HEK293 (cell line): ENCODE data around the gene OBP2A.

Experiments used
- HOXA7 ChIP-seq: sonication (generic); formaldehyde crosslinking; IDR thresholded peaks from 2 replicates; pipeline ENCODE4 v1.8.1; 2022; ENCODE audit warnings: missing genetic modification reagents, borderline replicate concordance
- KLF1 ChIP-seq: fragments of 450-650 bp; formaldehyde crosslinking; IDR thresholded peaks from 2 replicates; pipeline ENCODE4 v1.5.1; 2016; ENCODE audit warnings: missing biosample characterization, missing genetic modification characterization
- KLF7 ChIP-seq: fragments of 450-650 bp; formaldehyde crosslinking; IDR thresholded peaks from 2 replicates; pipeline ENCODE4 v1.5.1; 2016; ENCODE audit warnings: missing biosample characterization, missing genetic modification characterization, borderline replicate concordance
- KLF8 ChIP-seq: fragments of 450-650 bp; formaldehyde crosslinking; IDR thresholded peaks from 2 replicates; pipeline ENCODE4 v1.5.1; 2016; ENCODE audit warnings: missing biosample characterization, missing genetic modification characterization
- KLF9 ChIP-seq: fragments of 450-650 bp; formaldehyde crosslinking; IDR thresholded peaks from 2 replicates; pipeline ENCODE4 v1.5.1; 2016; ENCODE audit warnings: missing biosample characterization, missing genetic modification characterization, low read depth
- MEIS1 ChIP-seq: sonication (generic); formaldehyde crosslinking; IDR thresholded peaks from 2 replicates; pipeline ENCODE4 v1.8.1; 2022; ENCODE audit warnings: missing genetic modification reagents, mild to moderate bottlenecking, borderline replicate concordance
- PRDM2 ChIP-seq: fragments of 450-650 bp; formaldehyde crosslinking; IDR thresholded peaks from 2 replicates; pipeline ENCODE4 v1.5.1; 2016; ENCODE audit warnings: missing biosample characterization, missing genetic modification characterization, borderline replicate concordance
- SALL2 ChIP-seq: fragments of 450-650 bp; formaldehyde crosslinking; IDR thresholded peaks from 2 replicates; pipeline ENCODE4 v1.5.0; 2017; ENCODE audit warnings: missing biosample characterization, mild to moderate bottlenecking, missing genetic modification characterization, borderline replicate concordance
- SETDB1 ChIP-seq: IDR thresholded peaks from one replicate; pipeline ENCODE4 v1.6.1; 2017; ENCODE audit warnings: mild to moderate bottlenecking, low read length, moderate library complexity, mixed read lengths; ENCODE audit not compliant: insufficient read length
- ZBTB20 ChIP-seq: fragments of 450-650 bp; formaldehyde crosslinking; IDR thresholded peaks from 2 replicates; pipeline ENCODE4 v1.5.1; 2016; ENCODE audit warnings: missing biosample characterization, missing genetic modification characterization
- ZFP41 ChIP-seq: fragments of 450-650 bp; formaldehyde crosslinking; IDR thresholded peaks from 2 replicates; pipeline ENCODE4 v1.5.1; 2016; ENCODE audit warnings: missing biosample characterization, missing genetic modification characterization, borderline replicate concordance
- ZNF16 ChIP-seq: fragments of 450-650 bp; formaldehyde crosslinking; IDR thresholded peaks from 2 replicates; pipeline ENCODE4 v1.5.1; 2016; ENCODE audit warnings: low read depth, missing biosample characterization, missing genetic modification characterization
- ZNF184 ChIP-seq: fragments of 450-650 bp; IDR thresholded peaks from 2 replicates; pipeline ENCODE4 v1.5.1; 2018; ENCODE audit warnings: missing biosample characterization, mild to moderate bottlenecking, missing genetic modification characterization
- ZNF2 ChIP-seq: fragments of 450-650 bp; formaldehyde crosslinking; IDR thresholded peaks from 2 replicates; pipeline ENCODE4 v1.5.1; 2016; ENCODE audit warnings: missing biosample characterization, missing genetic modification characterization
- ZNF24 ChIP-seq: fragments of 450-650 bp; formaldehyde crosslinking; IDR thresholded peaks from 2 replicates; pipeline ENCODE4 v1.5.1; 2016; ENCODE audit warnings: missing biosample characterization, missing genetic modification characterization
- ZNF350 ChIP-seq: fragments of 450-650 bp; formaldehyde crosslinking; IDR thresholded peaks from 2 replicates; pipeline ENCODE4 v1.5.0; 2017; ENCODE audit warnings: missing biosample characterization, mild to moderate bottlenecking, missing genetic modification characterization
- ZNF488 ChIP-seq: fragments of 450-650 bp; formaldehyde crosslinking; IDR thresholded peaks from 2 replicates; pipeline ENCODE4 v1.5.1; 2016; ENCODE audit warnings: missing biosample characterization, missing genetic modification characterization
- ZNF529 ChIP-seq: fragments of 450-650 bp; formaldehyde crosslinking; IDR thresholded peaks from 2 replicates; pipeline ENCODE4 v1.5.1; 2017; ENCODE audit warnings: missing genetic modification characterization, missing biosample characterization; ENCODE audit not compliant: insufficient replicate concordance
- ZNF624 ChIP-seq: fragments of 450-650 bp; formaldehyde crosslinking; IDR thresholded peaks from 2 replicates; pipeline ENCODE4 v1.5.1; 2017; ENCODE audit warnings: missing biosample characterization, missing genetic modification characterization
- ZNF629 ChIP-seq: fragments of 450-650 bp; formaldehyde crosslinking; IDR thresholded peaks from 2 replicates; pipeline ENCODE4 v1.5.1; 2017; ENCODE audit warnings: missing biosample characterization, missing genetic modification characterization
- ZNF777 ChIP-seq: fragments of 450-650 bp; formaldehyde crosslinking; IDR thresholded peaks from 2 replicates; pipeline ENCODE4 v1.5.1; 2017; ENCODE audit warnings: missing biosample characterization, missing genetic modification characterization, borderline replicate concordance
- ZNF785 ChIP-seq: fragments of 450-650 bp; formaldehyde crosslinking; IDR thresholded peaks from 2 replicates; pipeline ENCODE4 v1.5.1; 2016; ENCODE audit warnings: missing biosample characterization, missing genetic modification characterization
- ZNF791 ChIP-seq: fragments of 450-650 bp; formaldehyde crosslinking; IDR thresholded peaks from 2 replicates; pipeline ENCODE4 v1.5.1; 2016; ENCODE audit warnings: missing biosample characterization, missing genetic modification characterization
- ZNF792 ChIP-seq: fragments of 450-650 bp; formaldehyde crosslinking; IDR thresholded peaks from 2 replicates; pipeline ENCODE4 v1.5.1; 2016; ENCODE audit warnings: missing biosample characterization, missing genetic modification characterization
- ZNF837 ChIP-seq: fragments of 450-650 bp; formaldehyde crosslinking; IDR thresholded peaks from 2 replicates; pipeline ENCODE4 v1.5.1; 2016; ENCODE audit warnings: missing biosample characterization, missing genetic modification characterization
- TF ChIP-seq, protein P1 (sequence below): fragments of 450-650 bp; formaldehyde crosslinking; IDR thresholded peaks from 2 replicates; pipeline ENCODE4 v1.5.1; 2016; ENCODE audit warnings: missing biosample characterization, missing genetic modification characterization
- TF ChIP-seq, protein P2 (sequence below): fragments of 450-650 bp; formaldehyde crosslinking; IDR thresholded peaks from 2 replicates; pipeline ENCODE4 v1.5.1; 2016; ENCODE audit warnings: missing biosample characterization, missing genetic modification characterization
- TF ChIP-seq, protein P3 (sequence below): fragments of 450-650 bp; formaldehyde crosslinking; IDR thresholded peaks from 2 replicates; pipeline ENCODE4 v1.5.1; 2016; ENCODE audit warnings: missing biosample characterization, missing genetic modification characterization, low read depth

The OBP2A gene

DNA sequence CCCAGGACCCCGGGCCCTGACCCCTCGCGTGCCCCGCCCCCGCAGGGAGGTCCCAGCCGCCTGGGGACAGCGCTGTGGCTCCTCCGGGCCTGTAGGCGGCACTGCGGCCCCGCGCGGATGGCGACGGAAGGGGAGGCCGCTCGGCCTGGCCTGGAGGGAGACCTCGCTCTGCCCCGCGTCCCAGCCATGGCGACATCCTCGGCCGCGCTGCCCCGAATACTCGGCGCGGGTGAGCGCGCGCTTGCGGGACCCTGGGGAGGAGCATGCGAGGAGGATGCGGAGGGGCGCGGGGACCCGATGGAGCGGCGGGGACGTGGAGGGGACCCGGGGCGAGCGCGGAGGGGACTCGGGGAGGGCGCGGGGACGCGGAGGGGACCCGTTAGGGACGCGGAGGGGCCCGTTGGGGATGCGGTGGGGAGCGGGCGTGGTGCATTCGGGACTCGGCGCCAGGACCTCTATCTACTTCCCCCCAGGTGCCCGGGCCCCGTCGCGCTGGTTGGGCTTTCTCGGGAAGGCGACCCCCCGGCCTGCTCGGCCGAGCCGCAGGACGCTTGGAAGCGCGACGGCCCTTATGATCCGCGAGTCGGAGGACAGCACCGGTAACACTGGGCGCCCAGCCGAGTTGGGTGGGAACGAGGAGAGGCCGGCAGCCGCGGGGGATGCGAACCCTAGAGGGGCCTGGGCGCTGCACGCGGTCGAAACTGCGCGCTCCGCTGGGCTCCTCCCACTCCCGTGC is 45.2 kb upstream of the OBP2A start, which contains the start of gene MRPS2 (continued):
- TF ChIP-seq, protein P1, sequence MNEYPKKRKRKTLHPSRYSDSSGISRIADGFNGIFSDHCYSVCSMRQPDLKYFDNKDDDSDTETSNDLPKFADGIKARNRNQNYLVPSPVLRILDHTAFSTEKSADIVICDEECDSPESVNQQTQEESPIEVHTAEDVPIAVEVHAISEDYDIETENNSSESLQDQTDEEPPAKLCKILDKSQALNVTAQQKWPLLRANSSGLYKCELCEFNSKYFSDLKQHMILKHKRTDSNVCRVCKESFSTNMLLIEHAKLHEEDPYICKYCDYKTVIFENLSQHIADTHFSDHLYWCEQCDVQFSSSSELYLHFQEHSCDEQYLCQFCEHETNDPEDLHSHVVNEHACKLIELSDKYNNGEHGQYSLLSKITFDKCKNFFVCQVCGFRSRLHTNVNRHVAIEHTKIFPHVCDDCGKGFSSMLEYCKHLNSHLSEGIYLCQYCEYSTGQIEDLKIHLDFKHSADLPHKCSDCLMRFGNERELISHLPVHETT, result 0 out of 2 replicates have a peak, but pooled peaks have one; percentile 36
- TF ChIP-seq, protein P2, sequence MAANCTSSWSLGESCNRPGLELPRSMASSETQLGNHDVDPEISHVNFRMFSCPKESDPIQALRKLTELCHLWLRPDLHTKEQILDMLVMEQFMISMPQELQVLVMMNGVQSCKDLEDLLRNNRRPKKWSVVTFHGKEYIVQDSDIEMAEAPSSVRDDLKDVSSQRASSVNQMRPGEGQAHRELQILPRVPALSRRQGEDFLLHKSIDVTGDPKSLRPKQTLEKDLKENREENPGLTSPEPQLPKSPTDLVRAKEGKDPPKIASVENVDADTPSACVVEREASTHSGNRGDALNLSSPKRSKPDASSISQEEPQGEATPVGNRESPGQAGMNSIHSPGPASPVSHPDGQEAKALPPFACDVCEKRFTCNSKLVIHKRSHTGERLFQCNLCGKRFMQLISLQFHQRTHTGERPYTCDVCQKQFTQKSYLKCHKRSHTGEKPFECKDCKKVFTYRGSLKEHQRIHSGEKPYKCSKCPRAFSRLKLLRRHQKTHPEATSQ (tag by site-specific recombination), result no peak; the same call in 1 of the 2 replicates
- TF ChIP-seq, protein P3, sequence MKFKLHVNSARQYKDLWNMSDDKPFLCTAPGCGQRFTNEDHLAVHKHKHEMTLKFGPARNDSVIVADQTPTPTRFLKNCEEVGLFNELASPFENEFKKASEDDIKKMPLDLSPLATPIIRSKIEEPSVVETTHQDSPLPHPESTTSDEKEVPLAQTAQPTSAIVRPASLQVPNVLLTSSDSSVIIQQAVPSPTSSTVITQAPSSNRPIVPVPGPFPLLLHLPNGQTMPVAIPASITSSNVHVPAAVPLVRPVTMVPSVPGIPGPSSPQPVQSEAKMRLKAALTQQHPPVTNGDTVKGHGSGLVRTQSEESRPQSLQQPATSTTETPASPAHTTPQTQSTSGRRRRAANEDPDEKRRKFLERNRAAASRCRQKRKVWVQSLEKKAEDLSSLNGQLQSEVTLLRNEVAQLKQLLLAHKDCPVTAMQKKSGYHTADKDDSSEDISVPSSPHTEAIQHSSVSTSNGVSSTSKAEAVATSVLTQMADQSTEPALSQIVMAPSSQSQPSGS, result no peak
- TF ChIP-seq PRDM2 (no peak), ZNF350 (tag by site-specific recombination) (no peak), HOXA7 (CRISPR knock-in tag) (no peak), ZNF2 (tag by site-specific recombination) (peak; percentile 37; the same call in 1 of the 2 replicates), MEIS1 (CRISPR knock-in tag) (peak; percentile 61; the same call in 1 of the 2 replicates), ZBTB20 (tag by site-specific recombination) (peak; percentile 87), KLF8 (tag by site-specific recombination) (peak; percentile 86), ZNF791 (tag by site-specific recombination) (no peak), ZFP41 (tag by site-specific recombination) (no peak), ZNF529 (tag by site-specific recombination) (no peak), ZNF184 (tag by site-specific recombination) (no peak), ZNF837 (tag by site-specific recombination) (no peak), KLF1 (tag by site-specific recombination) (peak; percentile 52; the same call in 1 of the 2 replicates), SETDB1 (no peak), KLF9 (tag by site-specific recombination) (peak; percentile 83), ZNF624 (tag by site-specific recombination) (no peak; the same call in 1 of the 2 replicates), ZNF16 (tag by site-specific recombination) (no peak), ZNF488 (tag by site-specific recombination) (no peak), KLF7 (tag by site-specific recombination) (no peak), ZNF24 (peak; percentile 34; the same call in 1 of the 2 replicates), ZNF785 (tag by site-specific recombination) (peak; percentile 85; the same call in 1 of the 2 replicates), SALL2 (tag by site-specific recombination) (peak; percentile 35; the same call in 1 of the 2 replicates), ZNF629 (tag by site-specific recombination) (no peak), ZNF792 (no peak), ZNF777 (tag by site-specific recombination) (peak; percentile 73; the same call in 1 of the 2 replicates)
